GM12878 (cell line): ENCODE data around the gene CTCFL. TPM values are rescaled to one million over a fixed set of nuclear protein-coding genes. Genes with fewer than 3 reads are reported as not detected.

Experiments used
- ATAC-seq: fragments of 200-7000 bp; cut with Tn5 transposase; 3 replicates; pipeline ENCODE4 v1.9.1; 2020; ENCODE audit warnings: mild to moderate bottlenecking, moderate library complexity
- BruUV-seq: library from RNA; stranded (reverse); fragments of 400-500 nt; replicated peaks from 2 replicates; lab custom pipeline; 2021; lab: Mats Ljungman, UMichigan
- CTCF ChIA-PET: fragments of 300-600 bp; sonication (Branson Sonifier 250); formaldehyde crosslinking; extraction: SDS; loops from one replicate; lab custom pipeline; 2021; ENCODE audit warnings: inconsistent platforms; lab: Yijun Ruan, JAX
- POLR2A ChIA-PET: fragments of 350-600 bp; formaldehyde crosslinking; extraction: SDS; loops from one replicate; lab custom pipeline; 2021; ENCODE audit warnings: inconsistent platforms; lab: Charles Lee
- RAD21 ChIA-PET: fragments of 300-600 bp; sonication (Branson Sonifier 250); formaldehyde crosslinking; loops from one replicate; lab custom pipeline; 2023; ENCODE audit warnings: antibody characterized with exemption; ENCODE audit not compliant: unreplicated experiment; lab: Charles Lee
- SMC1A ChIA-PET: fragments of 300-600 bp; sonication (Branson Sonifier 250); formaldehyde crosslinking; loops from one replicate; lab custom pipeline; 2023; ENCODE audit not compliant: unreplicated experiment, uncharacterized antibody; lab: Charles Lee
- DNase-seq: peaks from one replicate; pipeline ENCODE4 v3.0.0-alpha.2; 2011; ENCODE audit warnings: low read depth, low spot score
- FAIRE-seq: peaks from 3 replicates; lab custom pipeline; 2011; peaks lifted over from hg19 to GRCh38; lab: Jason Lieb, UNC
- H2AFZ ChIP-seq: 2 replicates; pipeline ENCODE4 v1.6.0; 2011; ENCODE audit warnings: low read depth, low read length, control low read depth; ENCODE audit not compliant: control insufficient read depth
- H3K27ac ChIP-seq: 2 replicates; pipeline ENCODE4 v1.5.1; 2011; ENCODE audit warnings: control low read depth; ENCODE audit not compliant: control insufficient read depth, insufficient read depth
- H3K27me3 ChIP-seq, 2 experiments: replicated peaks in 1 of 2; 2 replicates each; pipeline versions ENCODE4 v1.6.0 to v1.6.1; 2011; ENCODE audit warnings: low read length in 1 of 2; ENCODE audit not compliant: control insufficient read depth in 2 of 2, insufficient read depth in 2 of 2
- H3K36me3 ChIP-seq, 2 experiments: 2 replicates each; pipeline ENCODE4 v1.5.1; 2011; ENCODE audit warnings: low read length in 1 of 2; ENCODE audit not compliant: control insufficient read depth in 2 of 2, insufficient read depth in 2 of 2
- H3K4me1 ChIP-seq: 2 replicates; pipeline ENCODE4 v1.6.1; 2011; ENCODE audit warnings: mild to moderate bottlenecking, low read length, moderate library complexity, mixed read lengths; ENCODE audit not compliant: control insufficient read depth, insufficient read depth
- H3K4me2 ChIP-seq: 2 replicates; pipeline ENCODE4 v1.6.0; 2011; ENCODE audit warnings: control low read depth; ENCODE audit not compliant: control insufficient read depth, insufficient read depth
- H3K4me3 ChIP-seq: fragments of 200-600 bp; sonication (generic); 2 replicates; pipeline ENCODE4 v1.5.1; 2016
- H3K79me2 ChIP-seq: 2 replicates; pipeline ENCODE4 v1.6.0; 2011; ENCODE audit warnings: low read length; ENCODE audit not compliant: control insufficient read depth, insufficient read depth
- H3K9ac ChIP-seq: 2 replicates; pipeline ENCODE4 v1.8.0; 2011; ENCODE audit warnings: low read length, control low read depth, mixed read lengths; ENCODE audit not compliant: control insufficient read depth, insufficient read depth
- H3K9me3 ChIP-seq: replicated peaks from 3 replicates; pipeline ENCODE4 v1.5.1; 2011; ENCODE audit warnings: mild to moderate bottlenecking, low read length; ENCODE audit not compliant: control insufficient read depth, insufficient read depth
- H4K20me1 ChIP-seq: 2 replicates; pipeline ENCODE4 v1.6.0; 2011; ENCODE audit not compliant: control insufficient read depth, insufficient read depth
- CHD2 ChIP-seq: IDR thresholded peaks from 2 replicates; pipeline ENCODE4 v1.6.1; 2011; ENCODE audit warnings: low read depth, low read length, improper control_type of control experiment, borderline replicate concordance
- ELK1 ChIP-seq: IDR thresholded peaks from 2 replicates; pipeline ENCODE4 v1.6.1; 2012; ENCODE audit warnings: low read depth, low read length, improper control_type of control experiment
- FOXK2 ChIP-seq: fragments of 450-650 bp; IDR thresholded peaks from 2 replicates; pipeline ENCODE4 v1.6.1; 2017; ENCODE audit warnings: mild to moderate bottlenecking, moderate library complexity
- NRF1 ChIP-seq: conservative IDR thresholded peaks from 2 replicates; pipeline ENCODE4 v1.6.1; 2011; ENCODE audit warnings: mild to moderate bottlenecking, low read depth, low read length, improper control_type of control experiment
- RUNX3 ChIP-seq: IDR thresholded peaks from 2 replicates; pipeline ENCODE4 v1.6.1; 2012; ENCODE audit warnings: low read length, inconsistent platforms
- SIX5 ChIP-seq: IDR thresholded peaks from 2 replicates; pipeline ENCODE4 v1.6.1; 2011; ENCODE audit warnings: mild to moderate bottlenecking, low read depth, low read length, moderate library complexity; ENCODE audit not compliant: severe bottlenecking
- SREBF1 ChIP-seq: IDR thresholded peaks from 2 replicates; pipeline ENCODE4 v1.6.1; 2012; ENCODE audit warnings: mild to moderate bottlenecking, low read length
- STAT1 ChIP-seq: fragments of 450-650 bp; conservative IDR thresholded peaks from 2 replicates; pipeline ENCODE4 v1.6.1; 2014; ENCODE audit warnings: antibody characterized with exemption, mild to moderate bottlenecking
- TAF1 ChIP-seq: IDR thresholded peaks from 2 replicates; pipeline ENCODE4 v1.6.1; 2011; ENCODE audit warnings: mild to moderate bottlenecking, low read depth, low read length, borderline replicate concordance
- TCF12 ChIP-seq: IDR thresholded peaks from 2 replicates; pipeline ENCODE4 v1.6.1; 2011; ENCODE audit warnings: low read depth, mild to moderate bottlenecking, low read length
- YBX1 ChIP-seq: fragments of 450-650 bp; IDR thresholded peaks from 2 replicates; pipeline ENCODE4 v1.6.1; 2016; ENCODE audit warnings: antibody characterized with exemption
- ZBTB11 ChIP-seq: fragments of 450-650 bp; formaldehyde crosslinking; IDR thresholded peaks from 2 replicates; pipeline ENCODE4 v1.5.0; 2022; ENCODE audit warnings: mild to moderate bottlenecking, missing genetic modification characterization
- ZBTB33 ChIP-seq: fragments of 450-650 bp; IDR thresholded peaks from 2 replicates; pipeline ENCODE4 v1.6.1; 2017; ENCODE audit warnings: mild to moderate bottlenecking
- ZNF24 ChIP-seq: fragments of 450-650 bp; IDR thresholded peaks from 2 replicates; pipeline ENCODE4 v1.6.1; 2017; ENCODE audit warnings: antibody characterized with exemption, mild to moderate bottlenecking
- ZNF687 ChIP-seq: fragments of 450-650 bp; IDR thresholded peaks from 2 replicates; pipeline ENCODE4 v1.6.1; 2017; ENCODE audit warnings: mild to moderate bottlenecking, moderate library complexity
- WGBS: methylation state at CpG from one replicate; pipeline ENCODE4 v1.1.6; 2016; ENCODE audit warnings: low lambda C conversion rate; ENCODE audit not compliant: insufficient replicate concordance, insufficient coverage; ENCODE audit errors: missing lambda C conversion rate; 5-methylcytosine and 5-hydroxymethylcytosine counted together
- in situ Hi-C: fragments of 300-500 bp; cut with MboI; formaldehyde crosslinking; loops from 9 replicates; pipeline ENCODE4 v1.14.3; 2018; ENCODE audit warnings: mixed read lengths
- intact Hi-C: fragments of 100-400 bp; cut with micrococcal nuclease; formaldehyde crosslinking; loops from one replicate; pipeline ENCODE4 v1.14.2; 2022; ENCODE audit not compliant: unreplicated experiment
- polyA plus RNA-seq, 11 experiments: library from polyadenylated mRNA; depleted of rRNA in 4 of 11; unstranded in 6 of 11; stranded (reverse) in 5 of 11; fragments of >200 nt; fragmentation: Nextera tagmentation in 4 of 11; fragmentation: Illumina TruSeq in 1 of 11; extraction: Ambion mirVana in 4 of 11; extraction: Trizol in 1 of 11; gene quantifications; 1 replicate in 1 of 11; 2 replicates in 10 of 11; pipeline versions ENCODE4 v1.2.1 to v1.2.3, GENCODE V29; 2011 to 2016; ENCODE audit warnings: inconsistent platforms in 2 of 11, missing spikeins in 2 of 11, low read depth in 1 of 11
- total RNA-seq, 4 experiments: library from RNA; depleted of rRNA in 3 of 4; stranded (reverse); fragments of >200 nt in 3 of 4; fragmentation: Illumina TruSeq in 1 of 4; extraction: Trizol in 1 of 4; gene quantifications; 2 replicates each; pipeline versions ENCODE4 v1.2.1 to v1.2.3, GENCODE V29; 2013 to 2021

Gene CTCFL
- total and polyA plus RNA-seq, 10 of the 15 experiments (the other 5 are each of a cell fraction or from before 2014, with no cell fraction given) = 0.06 to 0.20 (median 0.11) TPM; not detected in 4

GRCh38 chr20:57523782-57524181 is 1.2 kb downstream of the CTCFL start:
- SMC1A ChIA-PET = no interaction called here
- Histone ChIP-seq H3K4me3 (no peak overlapping the region), H3K9me3 (no peaks in the 10 kb centered on the region; the same call in 2 of the 3 replicates), H3K4me1 (peaks cover 3% of the 10 kb centered on the region; the same call in 1 of the 2 replicates), H3K79me2 (no peaks in the 10 kb centered on the region), H2AFZ (no peak overlapping the region), H4K20me1 (no peaks in the 10 kb centered on the region), H3K9ac (no peak overlapping the region), H3K27ac (no peak overlapping the region), H3K36me3 (no peaks in the 10 kb centered on the region), H3K4me2 (no peak overlapping the region), H3K27me3 (no peaks in the 10 kb centered on the region)
- in situ Hi-C loops = no loop called here
- no TSS peak for BruUV-seq
- no peak for FAIRE-seq
- no peak for DNase-seq
- CTCF ChIA-PET = interaction anchor here (0.7 kb wide), 1 partner anchor 35 kb away, joined by 3 read pairs; no protein-coding TSS in a partner anchor
- ATAC-seq = no peak
- intact Hi-C loops = no loop called here
- RAD21 ChIA-PET = no interaction called here
- POLR2A ChIA-PET = no interaction called here
- WGBS = 75% methylated on average over 11 of the region's 11 CpGs
- TF ChIP-seq TCF12 (no peak), ELK1 (no peak), SREBF1 (no peak), ZNF24 (no peak), FOXK2 (no peak), RUNX3 (no peak), ZBTB33 (no peak), YBX1 (no peak), SIX5 (no peak), ZNF687 (no peak), CHD2 (no peak), TAF1 (no peak), ZBTB11 (CRISPR knock-in tag) (no peak), STAT1 (no peak), NRF1 (no peak)
